ENCODE results near the gene GSAP.

DNA sequence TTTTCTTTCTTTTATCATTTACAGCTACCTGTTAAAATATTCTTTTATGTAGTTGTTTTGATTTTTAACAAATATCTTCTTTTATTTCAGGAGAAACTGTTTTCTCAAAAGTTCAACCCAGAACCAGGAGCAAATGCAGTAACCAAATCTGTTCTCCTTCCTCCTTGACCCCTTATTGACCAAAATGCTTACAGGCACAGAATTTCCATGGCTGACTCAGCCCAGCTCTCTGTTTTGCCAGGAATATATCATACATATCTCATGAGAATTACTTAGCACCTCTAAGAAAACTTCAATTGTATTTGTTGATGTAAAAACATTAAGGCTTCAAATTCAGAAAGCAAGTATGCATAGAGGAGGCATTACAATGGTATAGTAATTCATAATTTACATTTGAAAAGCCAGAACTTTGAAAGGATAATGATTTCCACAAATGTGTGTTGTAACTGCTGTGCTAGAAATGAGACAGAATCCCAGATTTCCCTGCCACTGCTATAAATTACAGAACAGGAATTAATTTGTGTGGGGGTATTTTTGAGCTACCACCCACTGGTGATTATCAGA lies 2.2 kb downstream of the GSAP start:
- TF ChIP-seq, protein P1, sequence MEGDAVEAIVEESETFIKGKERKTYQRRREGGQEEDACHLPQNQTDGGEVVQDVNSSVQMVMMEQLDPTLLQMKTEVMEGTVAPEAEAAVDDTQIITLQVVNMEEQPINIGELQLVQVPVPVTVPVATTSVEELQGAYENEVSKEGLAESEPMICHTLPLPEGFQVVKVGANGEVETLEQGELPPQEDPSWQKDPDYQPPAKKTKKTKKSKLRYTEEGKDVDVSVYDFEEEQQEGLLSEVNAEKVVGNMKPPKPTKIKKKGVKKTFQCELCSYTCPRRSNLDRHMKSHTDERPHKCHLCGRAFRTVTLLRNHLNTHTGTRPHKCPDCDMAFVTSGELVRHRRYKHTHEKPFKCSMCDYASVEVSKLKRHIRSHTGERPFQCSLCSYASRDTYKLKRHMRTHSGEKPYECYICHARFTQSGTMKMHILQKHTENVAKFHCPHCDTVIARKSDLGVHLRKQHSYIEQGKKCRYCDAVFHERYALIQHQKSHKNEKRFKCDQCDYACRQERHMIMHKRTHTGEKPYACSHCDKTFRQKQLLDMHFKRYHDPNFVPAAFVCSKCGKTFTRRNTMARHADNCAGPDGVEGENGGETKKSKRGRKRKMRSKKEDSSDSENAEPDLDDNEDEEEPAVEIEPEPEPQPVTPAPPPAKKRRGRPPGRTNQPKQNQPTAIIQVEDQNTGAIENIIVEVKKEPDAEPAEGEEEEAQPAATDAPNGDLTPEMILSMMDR (conservative IDR thresholded peaks at IDR 0.05; ENCODE audit: low read length), result no peak
- TF ChIP-seq EZH2phosphoT487 (IDR thresholded peaks at IDR 0.05; ENCODE audit: borderline replicate concordance, low read depth, low read length), result no peak

Measured in OCI-LY7 (cell line).